ENCODE data around the gene CCND3.

DNA sequence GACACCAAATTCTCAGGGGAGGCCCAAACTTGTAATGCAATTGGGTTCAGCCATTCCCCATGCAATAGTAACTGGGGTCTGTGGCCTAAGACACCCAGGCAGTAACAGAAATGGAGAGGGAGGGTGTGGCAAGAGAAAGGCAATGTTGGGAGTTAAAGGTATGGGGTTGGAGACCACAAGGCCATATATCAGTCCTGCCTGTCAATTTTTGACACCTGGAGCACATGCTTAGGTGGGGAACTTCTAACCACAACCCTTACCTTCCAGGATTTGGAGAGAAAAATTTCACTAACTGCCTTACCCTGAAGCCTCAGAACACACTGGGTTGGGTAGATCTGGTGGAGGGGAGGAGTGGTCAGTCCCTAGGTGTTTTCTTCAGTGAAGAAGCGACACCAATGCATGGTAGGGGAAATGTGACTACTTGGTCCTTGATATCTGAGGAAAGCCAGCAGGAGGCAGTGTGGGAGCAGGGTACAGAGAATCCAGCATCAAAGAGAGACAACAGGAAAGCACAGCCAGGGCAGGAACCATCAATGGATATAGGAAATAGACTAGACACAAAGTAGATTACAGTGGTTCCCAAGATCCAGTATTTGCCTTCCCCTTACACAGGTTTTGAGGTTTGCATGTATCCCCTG, 39.6 kb downstream of the CCND3 start:
- TF ChIP-seq, protein P1, sequence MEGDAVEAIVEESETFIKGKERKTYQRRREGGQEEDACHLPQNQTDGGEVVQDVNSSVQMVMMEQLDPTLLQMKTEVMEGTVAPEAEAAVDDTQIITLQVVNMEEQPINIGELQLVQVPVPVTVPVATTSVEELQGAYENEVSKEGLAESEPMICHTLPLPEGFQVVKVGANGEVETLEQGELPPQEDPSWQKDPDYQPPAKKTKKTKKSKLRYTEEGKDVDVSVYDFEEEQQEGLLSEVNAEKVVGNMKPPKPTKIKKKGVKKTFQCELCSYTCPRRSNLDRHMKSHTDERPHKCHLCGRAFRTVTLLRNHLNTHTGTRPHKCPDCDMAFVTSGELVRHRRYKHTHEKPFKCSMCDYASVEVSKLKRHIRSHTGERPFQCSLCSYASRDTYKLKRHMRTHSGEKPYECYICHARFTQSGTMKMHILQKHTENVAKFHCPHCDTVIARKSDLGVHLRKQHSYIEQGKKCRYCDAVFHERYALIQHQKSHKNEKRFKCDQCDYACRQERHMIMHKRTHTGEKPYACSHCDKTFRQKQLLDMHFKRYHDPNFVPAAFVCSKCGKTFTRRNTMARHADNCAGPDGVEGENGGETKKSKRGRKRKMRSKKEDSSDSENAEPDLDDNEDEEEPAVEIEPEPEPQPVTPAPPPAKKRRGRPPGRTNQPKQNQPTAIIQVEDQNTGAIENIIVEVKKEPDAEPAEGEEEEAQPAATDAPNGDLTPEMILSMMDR (IDR thresholded peaks at IDR 0.05; ENCODE audit: insufficient read depth, low read depth, low read length): no peak
- TF ChIP-seq EZH2 (IDR thresholded peaks at IDR 0.05; ENCODE audit: insufficient read depth, low read length): no peak

Measured in astrocyte (in vitro differentiated cells and primary cell).